H1 (cell line): Measurements from ENCODE around the gene SLC9C2. TPM values are rescaled to one million over a fixed set of nuclear protein-coding genes. Genes with fewer than 3 reads are reported as not detected.

Experiments used
- CTCF ChIA-PET: fragments of 300-600 bp; sonication (Branson Sonifier 250); formaldehyde crosslinking; loops from one replicate; lab custom pipeline; 2021; ENCODE audit not compliant: partially characterized antibody; lab: Charles Lee
- POLR2A ChIA-PET: fragments of 300-600 bp; sonication (Branson Sonifier 250); formaldehyde crosslinking; loops from one replicate; lab custom pipeline; 2021; ENCODE audit warnings: inconsistent platforms; ENCODE audit not compliant: partially characterized antibody; lab: Charles Lee
- DNase-seq, 2 experiments: peaks; one replicate each; pipeline versions ENCODE4 v3.0.0 to v3.0.0-alpha.2; 2010 to 2022; ENCODE audit warnings: low spot score in 2 of 2, low read depth in 1 of 2, mixed read lengths in 1 of 2
- FAIRE-seq: peaks from 2 replicates; lab custom pipeline; 2011; peaks lifted over from hg19 to GRCh38; lab: Jason Lieb, UNC
- H2AFZ ChIP-seq: 2 replicates; pipeline ENCODE4 v1.8.1; 2012; ENCODE audit warnings: low read length, inconsistent platforms
- H2AK5ac ChIP-seq: 2 replicates; pipeline ENCODE4 v1.6.1; 2013; ENCODE audit warnings: low read depth, low read length
- H2BK120ac ChIP-seq: replicated peaks from 2 replicates; pipeline ENCODE3; 2013; ENCODE audit warnings: low read depth, low read length, inconsistent platforms
- H2BK12ac ChIP-seq: 2 replicates; pipeline ENCODE4 v1.6.1; 2013; ENCODE audit warnings: low read depth, low read length
- H2BK15ac ChIP-seq: 2 replicates; pipeline ENCODE4 v1.6.1; 2013; ENCODE audit warnings: low read length
- H2BK20ac ChIP-seq: 2 replicates; pipeline ENCODE4 v1.6.1; 2013; ENCODE audit warnings: low read length
- H2BK5ac ChIP-seq: 2 replicates; pipeline ENCODE4 v1.6.1; 2013; ENCODE audit warnings: low read depth, low read length
- H3K14ac ChIP-seq: 2 replicates; pipeline ENCODE4 v1.6.1; 2013; ENCODE audit warnings: inconsistent platforms; ENCODE audit not compliant: insufficient read length
- H3K18ac ChIP-seq: 2 replicates; pipeline ENCODE4 v1.6.1; 2013; ENCODE audit warnings: low read length; ENCODE audit errors: extremely low read depth
- H3K23ac ChIP-seq: 2 replicates; pipeline ENCODE4 v1.6.1; 2013; ENCODE audit warnings: inconsistent platforms; ENCODE audit not compliant: insufficient read length
- H3K23me2 ChIP-seq: 2 replicates; pipeline ENCODE4 v1.6.1; 2013; ENCODE audit warnings: low read depth, low read length
- H3K27ac ChIP-seq: 2 replicates; pipeline ENCODE4 v1.6.1; 2011; ENCODE audit warnings: low read depth, low read length, inconsistent platforms
- H3K27me3 ChIP-seq, 4 experiments: replicated peaks in 1 of 4; 1 replicate in 1 of 4; 2 replicates in 3 of 4; pipeline versions ENCODE4 v1.6.1 to v1.8.1; 2011 to 2013; ENCODE audit warnings: low read length in 3 of 4, mild to moderate bottlenecking in 3 of 4, inconsistent platforms in 2 of 4, mixed read lengths in 2 of 4, moderate library complexity in 1 of 4; ENCODE audit not compliant: control insufficient read depth in 3 of 4, insufficient read depth in 3 of 4; ENCODE audit errors: extremely low read depth in 1 of 4
- H3K36me3 ChIP-seq, 4 experiments: 2 replicates each; pipeline versions ENCODE4 v1.6.1 to v1.8.1; 2011 to 2013; ENCODE audit warnings: mild to moderate bottlenecking in 4 of 4, low read length in 3 of 4, moderate library complexity in 2 of 4, control low read depth in 1 of 4, inconsistent platforms in 1 of 4; ENCODE audit not compliant: insufficient read depth in 4 of 4, control insufficient read depth in 2 of 4
- H3K4ac ChIP-seq: replicated peaks from 2 replicates; pipeline ENCODE3; 2013; ENCODE audit warnings: low read length, low read depth, mixed read lengths, inconsistent platforms; ENCODE audit not compliant: insufficient read length
- H3K4me1 ChIP-seq, 4 experiments: replicated peaks in 1 of 4; 1 replicate in 1 of 4; 2 replicates in 3 of 4; pipeline versions ENCODE4 v1.6.1 to v1.8.1; 2011 to 2013; ENCODE audit warnings: low read length in 3 of 4, inconsistent platforms in 2 of 4, mixed read lengths in 1 of 4; ENCODE audit not compliant: insufficient read depth in 4 of 4, control insufficient read depth in 3 of 4
- H3K4me2 ChIP-seq, 2 experiments: 2 replicates each; pipeline versions ENCODE4 v1.6.1 to v1.8.1; 2011 to 2013; ENCODE audit warnings: low read depth in 2 of 2, low read length in 2 of 2, control low read depth in 1 of 2, inconsistent platforms in 1 of 2, mild to moderate bottlenecking in 1 of 2; ENCODE audit not compliant: insufficient read depth in 1 of 2
- H3K4me3 ChIP-seq, 4 experiments: fragments of 200-600, 300-600 bp in 1 of 4; sonication (generic), shearing (Covaris generic), sonication (Bioruptor Twin) in 1 of 4; 2 replicates each; pipeline versions ENCODE4 v1.5.1 to v1.8.1; 2011 to 2016; ENCODE audit warnings: low read length in 4 of 4, low read depth in 3 of 4, control low read depth in 2 of 4, inconsistent platforms in 2 of 4, mild to moderate bottlenecking in 2 of 4, mixed read lengths in 1 of 4, moderate library complexity in 1 of 4; ENCODE audit not compliant: insufficient read depth in 2 of 4; ENCODE audit errors: extremely low read depth in 1 of 4
- H3K56ac ChIP-seq: replicated peaks from 2 replicates; pipeline ENCODE3; 2013; ENCODE audit warnings: low read depth, mild to moderate bottlenecking, mixed read lengths, low read length, inconsistent platforms; ENCODE audit not compliant: insufficient read length
- H3K79me1 ChIP-seq: 2 replicates; pipeline ENCODE4 v1.6.1; 2013; ENCODE audit warnings: low read depth, low read length, control low read depth
- H3K79me2 ChIP-seq, 2 experiments: 2 replicates each; pipeline versions ENCODE4 v1.6.1 to v1.8.1; 2012 to 2013; ENCODE audit warnings: low read length in 2 of 2, mild to moderate bottlenecking in 2 of 2, inconsistent platforms in 1 of 2; ENCODE audit not compliant: insufficient read depth in 2 of 2, control insufficient read depth in 1 of 2
- H3K9ac ChIP-seq, 4 experiments: replicated peaks in 1 of 4; 1 replicate in 1 of 4; 2 replicates in 3 of 4; pipeline versions ENCODE4 v1.6.1 to v1.8.1; 2011 to 2013; ENCODE audit warnings: low read depth in 3 of 4, low read length in 3 of 4, control low read depth in 2 of 4, mild to moderate bottlenecking in 2 of 4, moderate library complexity in 2 of 4, inconsistent platforms in 1 of 4; ENCODE audit errors: extremely low read depth in 1 of 4
- H3K9me3 ChIP-seq, 2 experiments: 2 replicates each; pipeline versions ENCODE4 v1.6.1 to v1.8.1; 2012 to 2013; ENCODE audit warnings: mild to moderate bottlenecking in 2 of 2, moderate library complexity in 2 of 2, control low read depth in 1 of 2, inconsistent platforms in 1 of 2, low read depth in 1 of 2, low read length in 1 of 2, mixed read lengths in 1 of 2; ENCODE audit not compliant: insufficient read depth in 2 of 2
- H4K20me1 ChIP-seq, 2 experiments: replicated peaks in 1 of 2; 2 replicates each; pipeline versions ENCODE3 to v1.8.1; 2011 to 2013; ENCODE audit warnings: inconsistent platforms in 2 of 2, low read length in 2 of 2, mild to moderate bottlenecking in 1 of 2; ENCODE audit not compliant: insufficient read depth in 2 of 2, control insufficient read depth in 1 of 2
- H4K5ac ChIP-seq: 2 replicates; pipeline ENCODE4 v1.6.1; 2013; ENCODE audit warnings: low read length, low read depth, mixed read lengths, inconsistent platforms; ENCODE audit not compliant: insufficient read length
- H4K8ac ChIP-seq: 2 replicates; pipeline ENCODE4 v1.8.0; 2013; ENCODE audit warnings: mild to moderate bottlenecking, moderate library complexity, low read length, inconsistent platforms; ENCODE audit not compliant: insufficient read depth; ENCODE audit errors: extremely low read depth
- H4K91ac ChIP-seq: replicated peaks from 2 replicates; pipeline ENCODE3; 2013; ENCODE audit warnings: low read length, mixed read lengths, inconsistent platforms; ENCODE audit not compliant: insufficient read length
- EP300 ChIP-seq, 2 experiments: IDR thresholded peaks; 1 replicate in 1 of 2; 2 replicates in 1 of 2; pipeline ENCODE4 v1.6.1; 2011 to 2012; ENCODE audit warnings: low read depth in 2 of 2, low read length in 2 of 2, mild to moderate bottlenecking in 2 of 2, borderline replicate concordance in 1 of 2, inconsistent platforms in 1 of 2, moderate library complexity in 1 of 2
- NRF1 ChIP-seq: IDR thresholded peaks from 2 replicates; pipeline ENCODE4 v1.6.1; 2011; ENCODE audit warnings: mild to moderate bottlenecking, low read depth, low read length, improper control_type of control experiment
- POLR2A ChIP-seq, 2 experiments: IDR thresholded peaks; 1 replicate in 1 of 2; 2 replicates in 1 of 2; pipeline ENCODE4 v1.6.1; 2011; ENCODE audit warnings: low read depth in 2 of 2, low read length in 2 of 2, mild to moderate bottlenecking in 2 of 2; ENCODE audit errors: control extremely low read depth in 1 of 2
- POLR2AphosphoS5 ChIP-seq: IDR thresholded peaks from 2 replicates; pipeline ENCODE4 v1.6.1; 2011; ENCODE audit warnings: low read depth, low read length
- POU5F1 ChIP-seq: IDR thresholded peaks from 2 replicates; pipeline ENCODE4 v1.6.1; 2011; ENCODE audit warnings: low read depth, mild to moderate bottlenecking, low read length, moderate library complexity
- RNF2 ChIP-seq: fragments of 200-900, 300-1000 bp; sonication (generic); IDR thresholded peaks from 2 replicates; pipeline ENCODE4 v1.7.1; 2016; ENCODE audit warnings: borderline replicate concordance, low read depth, mild to moderate bottlenecking, antibody characterized with exemption, low read length; ENCODE audit not compliant: poor library complexity, severe bottlenecking; ENCODE audit errors: missing control alignments
- RXRA ChIP-seq: IDR thresholded peaks from 2 replicates; pipeline ENCODE4 v1.6.1; 2011; ENCODE audit warnings: low read depth, mild to moderate bottlenecking, low read length, moderate library complexity; ENCODE audit not compliant: insufficient read depth
- SIN3A ChIP-seq, 2 experiments: IDR thresholded peaks in 1 of 2; conservative IDR thresholded peaks in 1 of 2; 2 replicates each; pipeline ENCODE4 v1.6.1; 2011 to 2012; ENCODE audit warnings: low read length in 2 of 2, improper control_type of control experiment in 1 of 2, low read depth in 1 of 2, mild to moderate bottlenecking in 1 of 2
- SIRT6 ChIP-seq: IDR thresholded peaks from one replicate; pipeline ENCODE4 v1.7.1; 2012; ENCODE audit warnings: low read length, inconsistent platforms
- SP2 ChIP-seq: IDR thresholded peaks from 2 replicates; pipeline ENCODE4 v1.6.1; 2012; ENCODE audit warnings: mild to moderate bottlenecking, low read length, inconsistent platforms
- SP4 ChIP-seq: IDR thresholded peaks from 2 replicates; pipeline ENCODE4 v1.6.1; 2012; ENCODE audit warnings: low read length, inconsistent platforms
- TCF12 ChIP-seq: IDR thresholded peaks from 2 replicates; pipeline ENCODE4 v1.6.1; 2011; ENCODE audit warnings: low read depth, mild to moderate bottlenecking, low read length
- ZNF274 ChIP-seq: IDR thresholded peaks from 2 replicates; pipeline ENCODE4 v1.7.0; 2012; ENCODE audit warnings: low read length, borderline replicate concordance; ENCODE audit errors: extremely low read depth
- WGBS, 2 experiments: shearing (Covaris generic) in 1 of 2; methylation state at CpG; one replicate each; pipeline versions ENCODE4 v1.1.6 to v1.1.7; 2013 to 2015; ENCODE audit warnings: low lambda C conversion rate in 2 of 2, mixed read lengths in 2 of 2, inconsistent platforms in 1 of 2, low coverage in 1 of 2, missing lambda C conversion rate in 1 of 2; ENCODE audit not compliant: insufficient replicate concordance in 2 of 2, insufficient coverage in 1 of 2, insufficient read length in 1 of 2; ENCODE audit errors: extremely low coverage in 1 of 2, missing lambda C conversion rate in 1 of 2; 5-methylcytosine and 5-hydroxymethylcytosine counted together
- polyA plus RNA-seq, 7 experiments: library from polyadenylated mRNA; depleted of rRNA in 3 of 7; stranded (reverse) in 5 of 7; unstranded in 2 of 7; fragments of >200 nt in 5 of 7; fragments of 200-250 nt in 2 of 7; gene quantifications; 1 replicate in 5 of 7; 2 replicates in 1 of 7; 4 replicates in 1 of 7; pipeline versions ENCODE4 v1.2.1 to v1.2.3, GENCODE V29; 2011 to 2013; ENCODE audit warnings: missing spikeins in 2 of 7, mixed read lengths in 2 of 7
- total RNA-seq: library from RNA; stranded (reverse); fragmentation: NEBNext Ultra II Directional; extraction: Animal tissue kit (Norgen Biotek cat#: 25700); gene quantifications from 2 replicates; pipeline ENCODE4 v1.2.1, GENCODE V29; 2021
- TF ChIP-seq, protein P1 (sequence below): IDR thresholded peaks from 2 replicates; pipeline ENCODE4 v1.6.1; 2011; ENCODE audit warnings: low read depth, mild to moderate bottlenecking, low read length; ENCODE audit not compliant: insufficient read depth

The SLC9C2 gene
- total and polyA plus RNA-seq, 2 of the 8 experiments (the other 6 are each of a cell fraction or from before 2014, with no cell fraction given): not detected

- H3K27me3 ChIP-seq: no peaks in the 10 kb centered on the region
- H2BK5ac ChIP-seq: no peak within 1 kb of the TSS
- H3K36me3 ChIP-seq: peaks cover 0 to 3% (median under 1%) of the 10 kb centered on the region in 4 experiments; a peak in 1 of 8 replicates
- H3K4me2 ChIP-seq: no peak within 1 kb of the TSS
- no peaks in the 10 kb centered on the region; a peak in 3 of 7 replicates for H3K4me1 ChIP-seq
- no peak within 1 kb of the TSS for H2BK15ac ChIP-seq
- ChIA-PET POLR2A (interaction anchor here (2.2 kb wide), 1 partner anchor 233 kb away, joined by 7 read pairs; the partner anchor contains the start of genes GAS5 and ZBTB37), CTCF (interaction anchor here (0.7 kb wide), 1 partner anchor 376 kb away, joined by 3 read pairs; no protein-coding TSS in a partner anchor)
- no peak within 1 kb of the TSS for H3K14ac ChIP-seq
- no peak within 1 kb of the TSS for H2AK5ac ChIP-seq
- H3K56ac ChIP-seq: no peak within 1 kb of the TSS
- H4K5ac ChIP-seq: no peak within 1 kb of the TSS
- H3K18ac ChIP-seq: no peak within 1 kb of the TSS
- H2BK12ac ChIP-seq: no peak within 1 kb of the TSS
- no peak within 1 kb of the TSS for H3K4ac ChIP-seq
- no peak within 1 kb of the TSS for H4K91ac ChIP-seq
- no peak within 1 kb of the TSS for H2BK120ac ChIP-seq
- H3K4me3 ChIP-seq: no peak within 1 kb of the TSS
- FAIRE-seq (no peak), DNase-seq (no peak)
- no peak within 1 kb of the TSS for H3K27ac ChIP-seq
- no peak within 1 kb of the TSS for H2AFZ ChIP-seq
- H3K9me3 ChIP-seq: no peaks in the 10 kb centered on the region
- H4K8ac ChIP-seq: no peak within 1 kb of the TSS
- H3K79me1 ChIP-seq: no peaks in the 10 kb centered on the region
- H4K20me1 ChIP-seq: no peaks in the 10 kb centered on the region
- H3K79me2 ChIP-seq: peaks cover 0 to 25% of the 10 kb centered on the region in 2 experiments; a peak in 2 of 4 replicates
- no peak within 1 kb of the TSS for H3K9ac ChIP-seq
- H3K23ac ChIP-seq: no peak within 1 kb of the TSS
- WGBS, 2 experiments: 78% methylated on average over 1 of the region's 1 CpG; no CpG with 5 or more reads in 1 of the 2 experiments
- no peaks in the 10 kb centered on the region; the same call in 1 of the 2 replicates for H3K23me2 ChIP-seq
- H2BK20ac ChIP-seq: no peak within 1 kb of the TSS
- TF ChIP-seq ZNF274 (no peak), POLR2AphosphoS5 (no peak), SP2 (no peak), POU5F1 (no peak), SP4 (no peak), TCF12 (no peak), NRF1 (no peak), POLR2A (IDR thresholded peaks at IDR 0.05; ENCODE audit: control extremely low read depth in 1 of 2, low read depth in 2 of 2, low read length in 2 of 2) (no peak), SIRT6 (no peak), RNF2 (no peak), SIN3A (conservative IDR thresholded peaks at IDR 0.05 in 1 of 2, IDR thresholded peaks at IDR 0.05 in 1 of 2; ENCODE audit: low read depth in 1 of 2, low read length in 2 of 2) (no peak), RXRA (no peak), EP300 (IDR thresholded peaks at IDR 0.05; ENCODE audit: borderline replicate concordance in 1 of 2, low read depth in 2 of 2, low read length in 2 of 2) (no peak)
- TF ChIP-seq, protein P1, sequence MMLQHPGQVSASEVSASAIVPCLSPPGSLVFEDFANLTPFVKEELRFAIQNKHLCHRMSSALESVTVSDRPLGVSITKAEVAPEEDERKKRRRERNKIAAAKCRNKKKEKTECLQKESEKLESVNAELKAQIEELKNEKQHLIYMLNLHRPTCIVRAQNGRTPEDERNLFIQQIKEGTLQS: no peak
These were observed 32.2 kb upstream of the SLC9C2 start, which contains the start of gene TEX50 for GRCh38 chr1:173635116-173635515. TSS of gene TEX50 (plus strand) at chr1:173635338. CDS start at chr1:173635522, 184 bp downstream.
